KOPT-K1 (cell line): Measurements from ENCODE around the gene UEVLD.

Experiments used
- H3K27ac ChIP-seq: fragments of 200-600 bp; sonication (generic); 2 replicates; pipeline ENCODE4 v1.5.1; 2016; ENCODE audit warnings: antibody characterized with exemption, mild to moderate bottlenecking, low read depth, low read length; ENCODE audit not compliant: poor library complexity, severe bottlenecking
- H3K36me3 ChIP-seq: fragments of 200-600 bp; sonication (generic); 2 replicates; pipeline ENCODE4 v1.5.1; 2017; ENCODE audit warnings: antibody characterized with exemption, mild to moderate bottlenecking, low read length, moderate library complexity; ENCODE audit not compliant: insufficient read depth
- H3K9me3 ChIP-seq: fragments of 200-600 bp; sonication (generic); 2 replicates; pipeline ENCODE4 v1.5.1; 2017; ENCODE audit warnings: antibody characterized with exemption, low read length, mild to moderate bottlenecking; ENCODE audit not compliant: insufficient read depth, poor library complexity, severe bottlenecking

UEVLD gene

GRCh38 chr11:18588297-18589252, at the start of gene UEVLD:
UEVLD (minus strand) TSS chr11:18588734; CDS start chr11:18588654, 80 bp downstream.
- Histone ChIP-seq H3K36me3 (no peaks in the 10 kb centered on the region), H3K27ac (no peak within 1 kb of the TSS), H3K9me3 (no peaks in the 10 kb centered on the region)

- Histone ChIP-seq H3K9me3 (no peaks in the 10 kb centered on the region), H3K27ac (peak within 1 kb of the TSS; percentile 83), H3K36me3 (no peaks in the 10 kb centered on the region)
These were observed 45.9 kb upstream of the UEVLD start, which contains the start of gene SPTY2D1 for GRCh38 chr11:18634140-18635032. SPTY2D1 (minus strand) TSS chr11:18634342; CDS start chr11:18634257, 85 bp downstream.

- Histone ChIP-seq H3K36me3 (no peaks in the 10 kb centered on the region), H3K9me3 (no peaks in the 10 kb centered on the region), H3K27ac (peak overlapping the region; percentile 83)
These were observed 45.0 kb upstream of the UEVLD start for GRCh38 chr11:18633256-18634139.

GRCh38 chr11:18632841-18633240, 44.3 kb upstream of the UEVLD start:
- H3K9me3 ChIP-seq: no peaks in the 10 kb centered on the region
- no peaks in the 10 kb centered on the region for H3K36me3 ChIP-seq
- H3K27ac ChIP-seq: peak overlapping the region; percentile 83

- H3K9me3 ChIP-seq: no peaks in the 10 kb centered on the region
- no peaks in the 10 kb centered on the region for H3K36me3 ChIP-seq
- H3K27ac ChIP-seq: no peak overlapping the region
These were observed 35.6 kb upstream of the UEVLD start for GRCh38 chr11:18624161-18624560.

- Histone ChIP-seq H3K9me3 (no peaks in the 10 kb centered on the region), H3K36me3 (no peaks in the 10 kb centered on the region), H3K27ac (no peak overlapping the region)
These were observed 35.2 kb upstream of the UEVLD start for GRCh38 chr11:18623707-18624106.

GRCh38 chr11:18618342-18619025, 29.9 kb upstream of the UEVLD start:
- Histone ChIP-seq H3K9me3 (no peaks in the 10 kb centered on the region), H3K36me3 (peaks cover 32% of the 10 kb centered on the region), H3K27ac (no peak overlapping the region)

GRCh38 chr11:18617688-18618341, 29.3 kb upstream of the UEVLD start:
- Histone ChIP-seq H3K36me3 (peaks cover 38% of the 10 kb centered on the region), H3K27ac (no peak overlapping the region), H3K9me3 (no peaks in the 10 kb centered on the region)

GRCh38 chr11:18615628-18616392, 27.3 kb upstream of the UEVLD start:
- peaks cover 47% of the 10 kb centered on the region for H3K36me3 ChIP-seq
- H3K9me3 ChIP-seq: no peaks in the 10 kb centered on the region
- no peak overlapping the region for H3K27ac ChIP-seq

GRCh38 chr11:18614667-18615066, 26.1 kb upstream of the UEVLD start:
- no peaks in the 10 kb centered on the region for H3K9me3 ChIP-seq
- no peak overlapping the region for H3K27ac ChIP-seq
- H3K36me3 ChIP-seq: peaks cover 58% of the 10 kb centered on the region

- Histone ChIP-seq H3K9me3 (no peaks in the 10 kb centered on the region), H3K36me3 (peaks cover 80% of the 10 kb centered on the region)
These were observed 23.9 kb upstream of the UEVLD start for GRCh38 chr11:18612394-18612793.

GRCh38 chr11:18611196-18611595, 22.7 kb upstream of the UEVLD start:
- H3K27ac ChIP-seq: no peak overlapping the region

More at GRCh38 chr11:18612394-18612793, 23.9 kb upstream of the UEVLD start:
- no peak overlapping the region for H3K27ac ChIP-seq

GRCh38 chr11:18608376-18608775, 19.8 kb upstream of the UEVLD start:
- H3K9me3 ChIP-seq: no peaks in the 10 kb centered on the region
- no peak overlapping the region for H3K27ac ChIP-seq
- peaks cover 57% of the 10 kb centered on the region for H3K36me3 ChIP-seq

More at GRCh38 chr11:18611196-18611595, 22.7 kb upstream of the UEVLD start:
- peaks cover 81% of the 10 kb centered on the region for H3K36me3 ChIP-seq
- H3K9me3 ChIP-seq: no peaks in the 10 kb centered on the region
